GM03348 (cell line): ENCODE data around the gene GJC2.
"Not testable (repeated sequence)": the region's sequence is repeated elsewhere in the genome, so short reads cannot be mapped to it uniquely, and the experiment has no call there.

Experiments
- DNase-seq: peaks from one replicate; pipeline ENCODE4 v3.0.0; 2012; ENCODE audit warnings: low spot score

Gene GJC2

GRCh38 chr1:228149406-228150119 is at the start of gene GJC2:
TSS of gene GJC2 (plus strand) at chr1:228149930. CDS start at chr1:228157759, 7,829 bp downstream.
- DNase-seq, result peak; percentile 67

- DNase-seq, result peak; percentile 13
Observed at GRCh38 chr1:228100822-228101613, 48.7 kb upstream of the GJC2 start.

GRCh38 chr1:228101614-228101993 is 48.1 kb upstream of the GJC2 start:
- DNase-seq, result peak; percentile 25

GRCh38 chr1:228101994-228102790 is 47.5 kb upstream of the GJC2 start:
- DNase-seq, result peak; percentile 65

- DNase-seq, result peak; percentile 98
Observed at GRCh38 chr1:228102791-228103620, 46.7 kb upstream of the GJC2 start, which contains the start of gene C1orf35. TSS of gene C1orf35 (minus strand) at chr1:228103325. CDS start at chr1:228103227, 98 bp downstream.

- no peak for DNase-seq
Observed at GRCh38 chr1:228104526-228105269, 45.0 kb upstream of the GJC2 start.

- DNase-seq, result no peak
Observed at GRCh38 chr1:228105270-228105995, 44.3 kb upstream of the GJC2 start.

- no peak for DNase-seq
Observed at GRCh38 chr1:228105996-228106799, 43.5 kb upstream of the GJC2 start.

GRCh38 chr1:228106800-228107054 is 43.0 kb upstream of the GJC2 start:
- DNase-seq, result no peak

GRCh38 chr1:228107636-228108035 is 42.1 kb upstream of the GJC2 start:
- DNase-seq, result no peak

- no peak for DNase-seq
Observed at GRCh38 chr1:228108055-228108690, 41.6 kb upstream of the GJC2 start.

GRCh38 chr1:228108742-228109072 is 41.0 kb upstream of the GJC2 start:
- no peak for DNase-seq

- DNase-seq, result peak; percentile 96
Observed at GRCh38 chr1:228109073-228109961, 40.4 kb upstream of the GJC2 start, which contains the start of gene MRPL55. TSS of gene MRPL55 (minus strand) at chr1:228109299. CDS start at chr1:228108260, 1,039 bp downstream.

GRCh38 chr1:228109962-228110488 is 39.7 kb upstream of the GJC2 start:
- DNase-seq, result no peak

GRCh38 chr1:228110556-228110955 is 39.2 kb upstream of the GJC2 start:
- no peak for DNase-seq

- DNase-seq, result not testable (repeated sequence)
Observed at GRCh38 chr1:228111315-228111714, 38.4 kb upstream of the GJC2 start.

GRCh38 chr1:228112167-228112566 is 37.6 kb upstream of the GJC2 start:
- DNase-seq, result no peak

GRCh38 chr1:228112617-228113016 is 37.1 kb upstream of the GJC2 start:
- no peak for DNase-seq
